ENCODE data around the gene RTKN.
"Not testable (repeated sequence)": the region's sequence is repeated elsewhere in the genome, so short reads cannot be mapped to it uniquely, and the experiment has no call there.

The RTKN gene

GRCh38 chr2:74448771-74449170 lies 7.0 kb upstream of the RTKN start:
- no peak for FAIRE-seq
- no peak for TF ChIP-seq CTCF (IDR thresholded peaks at IDR 0.05; ENCODE audit: insufficient read depth, missing control alignments)
- DNase-seq (ENCODE audit: insufficient read length, low spot score) = no peak

DNA sequence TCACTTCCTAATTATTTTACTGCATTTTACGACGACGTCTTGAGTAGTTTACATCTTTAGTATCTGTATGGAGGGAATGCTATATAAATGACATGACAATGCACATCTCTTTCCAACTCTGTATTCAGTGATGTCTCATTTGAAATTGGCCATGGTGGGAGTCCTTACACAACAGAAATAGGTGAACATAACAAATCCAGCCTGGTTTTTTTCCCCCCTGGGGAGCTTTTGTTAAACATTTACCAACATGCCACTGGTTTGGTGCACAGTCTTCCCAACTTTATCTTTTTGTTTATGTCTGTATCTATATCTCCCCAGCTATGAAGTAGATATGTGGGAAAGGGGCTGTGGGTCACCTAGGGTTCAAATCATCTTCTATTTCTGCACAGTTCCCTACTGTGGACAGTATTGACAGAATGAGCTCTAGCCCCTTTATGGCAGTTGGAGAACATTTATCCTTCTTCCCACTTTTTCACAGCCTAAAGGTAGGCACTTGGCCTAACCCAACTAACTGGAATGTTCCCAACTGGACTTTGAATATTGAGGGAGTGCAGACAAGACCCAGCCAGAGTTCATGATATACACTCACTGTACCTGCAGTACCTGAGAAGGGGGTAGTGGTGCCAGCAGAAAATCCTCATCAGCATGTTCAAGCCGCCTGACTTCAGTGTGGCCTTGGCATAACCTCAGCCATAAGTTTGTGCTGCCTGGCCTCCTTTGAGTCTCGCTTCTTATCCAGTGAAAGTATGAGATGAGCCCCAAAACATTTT lies 5.7 kb upstream of the RTKN start:
- TF ChIP-seq CTCF (IDR thresholded peaks at IDR 0.05; ENCODE audit: insufficient read depth, missing control alignments) = no peak
- no peak for FAIRE-seq
- no peak for DNase-seq (ENCODE audit: insufficient read length, low spot score)

DNA sequence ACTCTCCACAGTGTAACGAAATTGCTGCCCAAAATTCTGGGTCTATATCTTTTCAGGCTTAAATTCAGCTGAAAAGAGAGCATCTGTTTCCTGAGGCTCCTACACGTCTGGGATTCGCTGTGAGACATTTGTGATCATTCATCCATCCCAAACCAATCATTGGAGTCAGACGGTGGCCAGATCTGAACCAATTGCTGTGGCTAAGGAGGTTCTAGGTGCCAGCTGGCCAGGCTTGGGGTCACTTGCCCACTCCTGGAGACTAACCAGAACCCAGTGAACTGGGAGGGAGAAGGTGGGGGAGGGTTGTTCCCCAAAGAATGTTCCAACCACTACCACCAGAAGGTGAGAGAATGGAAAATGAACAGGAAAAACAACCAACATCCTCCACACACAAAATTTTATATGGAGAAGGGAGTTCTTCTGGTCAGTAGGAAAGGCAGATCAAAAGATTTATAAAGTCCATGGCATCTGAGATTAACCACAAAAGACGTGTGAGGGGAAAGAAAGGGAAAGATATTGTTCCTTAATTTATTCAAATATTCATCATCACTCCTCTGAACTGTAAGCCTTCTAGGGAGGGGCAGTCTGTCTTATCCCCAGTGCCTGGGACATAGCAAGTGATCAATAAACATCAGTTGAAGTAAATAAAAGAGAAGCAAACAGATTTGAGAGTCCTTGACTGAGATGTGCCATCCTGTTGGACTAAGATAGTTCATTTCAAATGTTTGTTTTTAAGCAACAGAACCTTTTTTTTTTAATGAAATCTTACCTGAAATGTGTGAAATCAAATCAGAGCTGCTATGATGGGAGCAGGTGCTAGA lies 3.0 kb upstream of the RTKN start:
- DNase-seq (ENCODE audit: insufficient read length, low spot score) = no peak
- FAIRE-seq = no peak
- no peak for TF ChIP-seq CTCF (IDR thresholded peaks at IDR 0.05; ENCODE audit: insufficient read depth, missing control alignments)

- DNase-seq (ENCODE audit: insufficient read length, low spot score); FAIRE-seq: not testable (repeated sequence)
Observed at GRCh38 chr2:74442483-74443297, 953 bp upstream of the RTKN start.

- FAIRE-seq (no peak), DNase-seq (ENCODE audit: insufficient read length, low spot score) (no peak)
- TF ChIP-seq CTCF (IDR thresholded peaks at IDR 0.05; ENCODE audit: insufficient read depth, missing control alignments) = no peak
Observed at GRCh38 chr2:74441170-74441689, 507 bp downstream of the RTKN start.

DNA sequence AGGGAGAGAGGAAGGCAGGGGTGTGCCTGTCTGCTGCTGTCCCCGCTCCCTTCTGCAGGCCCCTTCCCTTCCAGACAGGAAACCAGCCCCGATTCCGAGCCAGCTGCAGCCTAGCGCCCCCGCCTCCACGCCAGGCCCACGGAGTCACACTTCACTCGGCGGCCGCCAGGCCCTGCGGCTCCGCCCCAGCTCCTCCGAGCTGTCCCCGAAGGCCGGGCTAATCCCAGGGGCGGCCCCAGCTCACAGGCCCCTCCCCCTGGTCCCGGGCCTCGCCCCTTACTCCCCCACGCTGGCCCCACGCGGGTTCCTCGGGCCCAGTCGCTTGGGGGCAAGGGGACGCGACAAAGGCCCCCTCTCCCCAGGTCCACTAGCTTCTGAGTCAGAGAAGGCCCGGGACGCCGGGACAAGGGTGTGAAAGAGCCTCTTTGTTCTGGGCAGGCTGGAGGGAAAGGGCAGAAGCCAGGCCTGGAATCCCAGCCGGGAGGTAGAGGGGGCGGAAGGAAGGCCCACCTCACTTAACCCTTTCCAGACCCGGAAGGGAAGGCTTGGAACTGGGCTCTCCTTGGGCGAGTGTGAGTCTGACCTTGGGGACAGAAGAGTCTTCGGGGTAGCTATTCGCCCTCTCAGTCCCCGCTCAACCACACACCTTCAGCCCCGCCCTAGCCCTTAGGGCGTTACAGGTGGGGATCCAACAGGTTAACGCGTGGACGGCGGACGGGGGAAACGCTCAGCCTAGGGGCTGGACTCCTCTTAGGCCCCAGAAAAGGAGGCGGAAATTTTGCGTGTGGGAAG lies 1.2 kb downstream of the RTKN start:
- peak; percentile 100 for DNase-seq (ENCODE audit: insufficient read length, low spot score)
- TF ChIP-seq CTCF (IDR thresholded peaks at IDR 0.05; ENCODE audit: insufficient read depth, missing control alignments) = peak; percentile 12
- FAIRE-seq = no peak
